Stimulated activated CD4-positive, alpha-beta T cell treated with anti-CD3 and anti-CD28 coated beads, TNF-alpha, amount 100 ng/mL, for 4 hours (primary cell): Measurements from ENCODE around the gene BPTF.
"Not testable (repeated sequence)": the region's sequence is repeated elsewhere in the genome, so short reads cannot be mapped to it uniquely, and the experiment has no call there.

ENCODE experiments used
- DNase-seq, 3 experiments: peaks; one replicate each; pipeline ENCODE4 v3.0.0-alpha.2; 2020; ENCODE audit warnings: low read depth in 3 of 3

BPTF gene

GRCh38 chr17:67824735-67825626 is at the start of gene BPTF:
TSS of gene BPTF (plus strand) at chr17:67825503. CDS start at chr17:67825725, 222 bp downstream.
- DNase-seq = peak; percentile 75 to 82 (median 81)

- no peak for DNase-seq
Measured at GRCh38 chr17:67779098-67779672, 46.1 kb upstream of the BPTF start.

- no peak for DNase-seq
Measured at GRCh38 chr17:67784364-67785121, 40.8 kb upstream of the BPTF start.

GRCh38 chr17:67785122-67785477 is 40.2 kb upstream of the BPTF start:
- no peak for DNase-seq

- no peak for DNase-seq
Measured at GRCh38 chr17:67785504-67785903, 39.8 kb upstream of the BPTF start.

- DNase-seq = peak in 1 of 3 experiments; percentile 9
Measured at GRCh38 chr17:67800495-67800928, 24.8 kb upstream of the BPTF start.

- no peak for DNase-seq
Measured at GRCh38 chr17:67801626-67802175, 23.6 kb upstream of the BPTF start.

GRCh38 chr17:67810464-67810863 is 14.8 kb upstream of the BPTF start:
- no peak for DNase-seq

GRCh38 chr17:67812380-67812779 is 12.9 kb upstream of the BPTF start:
- not testable (repeated sequence) for DNase-seq

GRCh38 chr17:67813803-67814180 is 11.5 kb upstream of the BPTF start:
- no peak for DNase-seq

GRCh38 chr17:67818110-67819002 is 6.9 kb upstream of the BPTF start:
- no peak for DNase-seq

GRCh38 chr17:67819722-67820121 is 5.6 kb upstream of the BPTF start:
- DNase-seq = no peak

- no peak for DNase-seq
Measured at GRCh38 chr17:67821871-67822367, 3.4 kb upstream of the BPTF start.

- DNase-seq = peak; percentile 18 to 41 (median 19)
Measured at GRCh38 chr17:67825627-67826601, 611 bp downstream of the BPTF start.

GRCh38 chr17:67829331-67829730 is 4.0 kb downstream of the BPTF start:
- DNase-seq = no peak

- no peak for DNase-seq
Measured at GRCh38 chr17:67830440-67830839, 5.1 kb downstream of the BPTF start.

GRCh38 chr17:67831268-67831667 is 6.0 kb downstream of the BPTF start:
- no peak for DNase-seq

GRCh38 chr17:67833134-67833533 is 7.8 kb downstream of the BPTF start:
- DNase-seq = no peak

- no peak for DNase-seq
Measured at GRCh38 chr17:67833946-67834631, 8.8 kb downstream of the BPTF start.
